KBM-7 (cell line): ENCODE data around the gene CCND3.
"Not testable (repeated sequence)": the region's sequence is repeated elsewhere in the genome, so short reads cannot be mapped to it uniquely, and the experiment has no call there.

Source experiments
- DNase-seq: peaks from one replicate; pipeline ENCODE4 v3.0.0-alpha.2; 2015
- in situ Hi-C: fragments of 300-500 bp; cut with MboI; formaldehyde crosslinking; loops from 2 replicates; pipeline ENCODE4 v1.14.3; 2020; ENCODE audit warnings: low sequenced_read_pairs, low pct_unique_long_range_greater_than_20kb, mixed read lengths

Gene CCND3

DNA sequence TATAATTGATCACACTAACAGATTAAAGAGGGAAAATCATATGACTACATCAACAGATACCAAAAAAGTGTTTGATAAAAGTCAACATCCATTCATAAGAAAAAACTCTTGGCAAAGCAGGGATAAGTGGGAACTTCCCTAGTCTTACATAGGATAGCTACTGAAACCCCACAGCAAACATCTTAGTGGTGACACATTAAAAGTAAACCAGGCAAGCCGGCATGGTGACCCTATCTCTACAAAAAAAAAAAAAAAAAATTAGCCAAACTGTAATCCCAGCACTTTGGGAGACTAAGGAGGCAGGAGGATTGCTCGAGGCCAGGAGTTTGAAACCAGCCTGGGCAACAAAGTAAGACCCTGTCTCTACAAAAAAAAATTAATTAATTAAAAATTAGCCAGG is 13.8 kb upstream of the CCND3 start:
- no peak for DNase-seq
- in situ Hi-C loops, result no loop called here

GRCh38 chr6:41954668-41955067 is 13.1 kb upstream of the CCND3 start:
- no peak for DNase-seq
- in situ Hi-C loops, result no loop called here

DNA sequence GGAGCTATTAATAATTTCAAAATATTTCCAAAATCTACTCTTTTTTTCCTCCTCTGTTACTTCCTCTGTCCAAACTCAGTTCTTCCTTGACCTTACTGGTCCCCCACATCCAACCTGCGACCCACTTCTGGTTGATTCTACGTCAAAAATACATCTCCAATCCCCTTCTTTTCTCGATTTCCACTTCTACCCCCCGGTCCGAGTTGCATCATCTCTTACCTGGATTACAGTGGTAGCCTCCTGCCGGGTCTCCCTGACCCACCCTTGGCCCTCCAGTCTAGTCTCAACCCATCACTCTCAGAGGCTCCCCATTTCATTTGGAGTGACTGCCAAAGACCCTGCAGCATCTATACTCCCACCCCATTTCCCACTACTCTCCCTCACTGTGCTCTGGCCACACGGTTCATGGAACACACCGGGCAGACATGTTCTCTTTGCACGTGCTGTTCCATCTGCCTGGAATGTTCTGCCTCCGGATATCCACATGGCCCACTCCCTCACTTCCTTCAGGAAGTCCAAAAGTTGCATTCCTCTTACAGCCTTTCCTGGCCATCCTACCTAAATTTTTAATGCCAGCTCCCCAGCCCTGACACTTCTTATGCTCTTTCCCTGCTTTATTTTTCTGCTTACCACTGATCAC is 6.1 kb upstream of the CCND3 start:
- in situ Hi-C loops, result loop anchor here (25.0 kb wide), 1 partner anchor 90 kb away; no protein-coding TSS in a partner anchor
- no peak for DNase-seq

GRCh38 chr6:41943456-41943855 is 1.8 kb upstream of the CCND3 start:
- in situ Hi-C loops, result loop anchor here (25.0 kb wide), 1 partner anchor 94 kb away; no protein-coding TSS in a partner anchor
- no peak for DNase-seq

DNA sequence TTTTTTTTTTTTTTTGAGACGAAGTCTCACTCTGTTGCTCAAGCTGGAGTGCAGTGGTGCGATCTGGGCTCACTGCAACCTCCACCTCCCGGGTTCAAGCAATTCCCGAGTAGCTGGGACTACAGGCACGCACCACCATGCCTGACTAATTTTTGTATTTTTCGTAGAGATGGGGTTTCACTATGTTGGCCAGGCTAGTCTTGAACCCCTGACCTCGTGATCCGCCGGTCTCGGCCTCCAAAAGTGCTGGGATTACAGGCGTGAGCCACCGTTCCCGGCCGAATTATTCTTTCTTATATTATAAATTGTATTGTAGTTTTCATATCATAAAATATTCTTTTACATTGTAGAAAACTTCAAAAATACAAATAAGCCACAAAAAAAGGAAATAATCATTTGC is 1.3 kb upstream of the CCND3 start:
- in situ Hi-C loops, result loop anchor here (25.0 kb wide), 1 partner anchor 94 kb away; no protein-coding TSS in a partner anchor
- not testable (repeated sequence) for DNase-seq

GRCh38 chr6:41942067-41942851 is 651 bp upstream of the CCND3 start:
- no peak for DNase-seq
- in situ Hi-C loops, result loop anchor here (25.0 kb wide), 1 partner anchor 95 kb away; no protein-coding TSS in a partner anchor

DNA sequence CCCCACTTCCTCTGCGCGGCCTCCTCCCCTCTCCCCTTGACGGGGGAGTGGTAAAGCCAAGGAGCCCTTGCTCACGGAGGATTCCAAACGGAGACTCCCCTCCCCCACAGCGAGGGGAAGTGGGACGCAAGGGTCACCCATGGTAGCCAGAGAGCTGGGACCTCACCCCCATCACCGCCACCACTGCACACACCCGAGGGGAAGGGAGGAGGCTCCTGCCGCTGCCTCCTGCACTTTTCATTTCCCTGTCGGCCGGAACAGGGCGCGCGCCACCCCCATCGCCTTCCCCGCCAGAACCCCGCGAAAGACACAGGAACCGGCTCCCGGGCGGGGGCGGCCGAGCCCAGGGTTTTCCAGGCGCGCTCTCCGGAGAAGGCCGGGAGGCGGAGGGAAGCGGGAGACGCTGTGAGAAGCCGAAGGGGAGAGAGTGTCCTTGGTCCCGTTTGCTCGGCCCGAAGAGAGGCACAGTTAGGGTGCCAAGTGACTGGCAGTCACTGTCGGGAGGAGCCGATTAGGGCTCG is 789 bp downstream of the CCND3 start:
- DNase-seq, result peak; percentile 88
- in situ Hi-C loops, result loop anchor here (25.0 kb wide), 1 partner anchor 96 kb away; no protein-coding TSS in a partner anchor

DNA sequence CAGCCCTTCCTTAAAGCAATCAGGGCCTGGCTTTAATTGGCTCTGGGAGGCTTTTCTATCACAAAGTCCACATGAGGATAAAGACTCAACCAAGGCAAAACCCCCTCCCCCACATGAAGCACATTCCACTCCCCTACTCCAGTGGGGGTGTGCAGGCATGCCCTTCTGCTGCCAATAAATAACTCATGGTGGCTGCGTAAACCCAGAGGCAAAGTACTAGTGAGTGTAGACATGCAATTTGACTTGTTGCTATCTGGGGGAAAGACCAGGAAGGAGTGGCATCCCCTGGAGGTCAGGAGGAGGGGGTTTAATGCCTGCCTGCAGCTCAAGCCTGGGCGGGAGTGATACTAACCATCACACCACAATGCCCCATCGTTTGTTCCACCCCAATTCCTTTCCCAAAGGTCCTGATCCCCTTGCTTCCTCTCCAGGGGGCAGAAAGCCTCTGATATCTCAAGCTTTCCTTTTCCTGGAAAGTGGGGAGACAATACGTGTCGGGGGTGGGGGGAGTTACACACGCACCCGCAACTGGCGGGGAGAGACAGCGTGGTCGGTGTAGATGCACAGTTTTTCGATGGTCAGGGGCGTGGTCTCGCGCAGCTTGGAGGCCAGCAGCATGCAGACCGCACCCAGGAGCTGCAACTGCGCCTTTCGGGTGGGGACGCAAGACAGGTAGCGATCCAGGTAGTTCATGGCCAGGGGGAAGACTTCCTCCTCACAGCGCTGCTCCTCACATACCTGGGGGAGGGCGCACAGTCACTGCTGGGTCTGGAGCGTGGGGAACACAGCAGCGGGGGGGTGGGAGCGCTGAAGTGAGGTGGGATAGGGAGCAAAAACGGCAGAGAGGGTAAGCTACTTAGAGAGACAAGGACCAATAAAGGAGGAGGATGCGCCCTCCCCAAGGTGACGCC is 1.5 kb downstream of the CCND3 start:
- in situ Hi-C loops, result loop anchor here (25.0 kb wide), 1 partner anchor 97 kb away; no protein-coding TSS in a partner anchor
- DNase-seq, result peak; percentile 36

DNA sequence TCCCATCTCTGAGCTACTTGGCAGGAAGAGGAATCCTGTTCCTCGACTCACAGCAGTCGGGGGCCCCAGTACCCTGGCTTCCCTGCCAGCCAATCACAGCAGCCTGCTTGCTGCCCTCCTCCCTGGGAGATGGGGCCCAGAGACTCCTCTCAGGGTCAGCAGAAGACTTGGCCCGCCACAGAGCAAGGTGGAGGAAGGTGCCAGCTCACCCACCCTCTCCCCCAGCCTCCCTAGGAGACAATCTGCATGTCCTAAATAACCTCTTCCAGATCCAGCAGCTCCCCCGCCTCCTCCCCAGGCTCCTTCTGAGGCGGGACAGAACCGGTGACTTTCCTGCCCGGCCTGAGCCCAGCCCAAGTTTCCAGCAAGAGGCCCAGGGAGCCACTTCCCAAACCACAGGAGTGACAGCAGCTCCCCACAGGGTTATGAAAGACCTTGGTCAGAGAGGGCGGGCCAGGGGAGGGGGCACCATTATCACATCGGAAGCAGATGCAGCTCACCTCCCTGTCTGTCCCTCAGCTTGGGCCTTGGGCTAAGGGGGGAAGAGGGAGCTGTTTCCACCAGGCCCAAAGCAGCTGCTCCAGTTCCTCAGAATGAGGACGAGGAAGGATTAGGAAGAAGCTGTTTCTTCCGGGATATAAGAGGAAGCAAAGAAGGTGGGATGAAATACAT is 2.3 kb downstream of the CCND3 start:
- peak; percentile 97 for DNase-seq
- in situ Hi-C loops, result loop anchor here (25.0 kb wide), 1 partner anchor 98 kb away; no protein-coding TSS in a partner anchor

DNA sequence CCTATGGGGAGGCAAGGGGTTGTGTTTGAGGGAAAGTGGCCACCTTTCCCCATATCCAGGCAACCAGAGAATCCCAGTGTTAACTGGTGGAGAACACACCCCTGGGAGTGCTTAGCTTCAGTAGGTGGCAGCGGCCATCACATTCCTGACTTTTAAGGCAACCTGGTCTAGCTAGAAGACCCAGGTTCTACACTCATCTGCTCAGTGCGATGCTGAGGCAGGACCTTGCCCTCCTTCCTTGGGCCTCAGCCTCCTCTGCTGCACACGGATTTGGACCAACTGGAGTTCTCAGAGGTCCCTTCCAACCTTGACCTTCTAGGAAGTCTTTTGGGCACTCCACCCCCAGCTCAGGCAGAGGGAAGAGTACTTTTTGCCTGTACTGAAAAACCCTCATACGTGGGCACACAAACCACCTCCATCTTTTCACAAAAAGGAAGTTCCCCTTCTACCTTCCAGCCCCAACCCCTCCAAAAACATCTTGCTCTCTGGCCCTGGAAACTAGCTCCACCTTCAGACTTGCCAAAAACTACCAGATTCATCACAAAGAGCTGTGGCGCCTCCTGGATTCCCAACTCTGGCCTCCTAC is 2.9 kb downstream of the CCND3 start:
- in situ Hi-C loops, result loop anchor here (25.0 kb wide), 1 partner anchor 99 kb away; no protein-coding TSS in a partner anchor
- DNase-seq, result no peak

- in situ Hi-C loops, result loop anchor here (25.0 kb wide), 1 partner anchor 99 kb away; no protein-coding TSS in a partner anchor
- peak; percentile 93 for DNase-seq
Observed at GRCh38 chr6:41937861-41938574, 3.6 kb downstream of the CCND3 start.

- no peak for DNase-seq
- in situ Hi-C loops, result loop anchor here (25.0 kb wide), 1 partner anchor 100 kb away; no protein-coding TSS in a partner anchor
Observed at GRCh38 chr6:41937472-41937860, 4.1 kb downstream of the CCND3 start.

DNA sequence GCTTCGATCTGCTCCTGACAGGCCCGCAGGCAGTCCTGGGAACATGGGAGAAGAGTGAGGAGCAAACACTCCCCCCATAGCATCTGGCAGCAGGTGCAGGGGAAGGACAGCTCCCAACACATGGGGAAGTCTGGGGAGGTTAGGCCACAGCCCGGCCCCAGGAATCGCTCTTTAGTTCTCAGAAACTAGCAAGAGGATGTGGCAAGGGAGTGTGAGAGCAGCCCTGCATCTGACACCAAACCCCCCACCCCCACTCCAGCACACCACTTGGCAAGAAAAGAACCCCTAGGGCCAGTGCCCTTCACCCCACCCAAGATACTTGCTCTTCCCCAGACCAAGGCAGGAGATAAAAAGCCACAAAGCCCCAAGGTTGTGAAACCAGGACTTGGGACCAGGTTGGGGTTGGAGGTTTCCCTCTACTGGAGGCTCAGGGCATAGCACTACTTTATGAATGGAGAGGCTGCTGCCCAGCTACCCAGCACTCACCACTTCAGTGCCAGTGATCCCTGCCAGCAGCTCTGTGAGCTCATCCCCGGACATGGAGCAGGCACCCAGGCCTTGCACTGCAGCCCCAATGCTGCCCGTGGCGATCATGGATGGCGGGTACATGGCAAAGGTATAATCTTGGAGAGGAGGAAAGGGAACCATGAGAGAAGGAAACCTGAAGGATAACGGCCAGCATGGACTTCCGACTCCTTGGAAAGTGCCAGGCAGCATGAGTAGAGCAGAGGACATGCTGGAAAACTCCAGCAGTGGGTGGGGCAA is 5.4 kb downstream of the CCND3 start:
- peak; percentile 99 for DNase-seq
- in situ Hi-C loops, result loop anchor here (25.0 kb wide), 1 partner anchor 101 kb away; no protein-coding TSS in a partner anchor

DNA sequence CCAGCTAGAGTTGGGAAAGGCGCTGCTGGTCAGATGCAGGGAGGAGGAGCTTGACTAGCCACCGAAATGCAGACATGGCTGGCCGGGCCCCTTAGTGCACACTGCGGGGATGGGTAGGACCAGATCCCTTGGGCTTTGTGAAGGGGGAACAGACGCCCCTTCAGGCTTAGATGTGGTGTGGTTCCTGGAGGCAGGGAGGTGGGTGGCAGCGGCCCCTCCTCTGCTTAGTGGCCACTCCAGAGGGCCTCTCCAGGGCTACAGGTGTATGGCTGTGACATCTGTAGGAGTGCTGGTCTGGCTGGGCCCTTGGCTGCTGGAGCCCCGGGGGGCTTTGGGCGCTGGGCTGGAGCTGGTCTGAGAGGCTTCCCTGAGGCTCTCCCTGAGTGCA is 5.9 kb downstream of the CCND3 start:
- in situ Hi-C loops, result loop anchor here (25.0 kb wide), 1 partner anchor 102 kb away; no protein-coding TSS in a partner anchor
- no peak for DNase-seq

DNA sequence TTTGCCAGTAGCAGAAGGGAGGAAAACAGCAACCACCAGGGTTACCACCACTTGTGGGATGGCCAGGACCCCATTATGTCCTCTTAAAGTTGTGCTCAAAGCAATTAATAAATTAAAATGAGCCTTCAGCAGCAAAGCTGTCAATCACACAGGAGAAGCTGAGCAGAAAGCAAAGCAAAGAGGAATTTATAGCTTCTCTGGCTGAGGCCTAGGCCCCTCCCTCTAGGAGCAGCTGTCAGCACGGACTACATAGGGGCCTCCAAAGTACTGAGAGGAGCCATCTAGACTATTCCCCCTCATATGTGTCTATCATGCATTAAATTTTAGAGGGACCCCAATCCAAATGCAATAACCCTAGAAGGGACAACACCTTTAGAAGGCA is 6.4 kb downstream of the CCND3 start:
- DNase-seq, result no peak
- in situ Hi-C loops, result loop anchor here (25.0 kb wide), 1 partner anchor 102 kb away; no protein-coding TSS in a partner anchor
